CD8-positive, alpha-beta memory T cell (primary cell): ENCODE measurements around the gene ANAPC4. TPM values are rescaled to one million over a fixed set of nuclear protein-coding genes. Genes with fewer than 3 reads are reported as not detected.
A peak's percentile ranks its signal among the peaks of the same experiment; 100 is the strongest.

Experiments used
- CTCF ChIA-PET: fragments of 350-600 bp; sonication (Branson Sonifier 250); formaldehyde crosslinking; loops from one replicate; lab custom pipeline; 2021; ENCODE audit warnings: antibody characterized with exemption; lab: Charles Lee
- POLR2A ChIA-PET: fragments of 350-600 bp; sonication (Branson Sonifier 250); formaldehyde crosslinking; loops from one replicate; lab custom pipeline; 2021; ENCODE audit warnings: antibody characterized with exemption; lab: Charles Lee
- DNase-seq, 5 donors: peaks; one replicate each; pipeline versions ENCODE4 v3.0.0 to v3.0.0-alpha.2; 2020 to 2022; ENCODE audit warnings: mixed read lengths in 1 of 5
- H3K27ac ChIP-seq: one replicate; pipeline ENCODE4 v1.7.0; 2013; ENCODE audit warnings: low read depth, mild to moderate bottlenecking, low read length, moderate library complexity
- H3K27me3 ChIP-seq: 2 replicates; pipeline ENCODE4 v1.7.0; 2013; ENCODE audit warnings: low read length, mild to moderate bottlenecking; ENCODE audit not compliant: insufficient read depth, poor library complexity, severe bottlenecking
- H3K36me3 ChIP-seq: 2 replicates; pipeline ENCODE4 v1.7.0; 2013; ENCODE audit warnings: mild to moderate bottlenecking, low read length, moderate library complexity; ENCODE audit not compliant: insufficient read depth
- H3K4me1 ChIP-seq: 2 replicates; pipeline ENCODE4 v1.7.0; 2013; ENCODE audit warnings: mild to moderate bottlenecking, low read length, moderate library complexity; ENCODE audit not compliant: insufficient read depth
- H3K4me3 ChIP-seq: 2 replicates; pipeline ENCODE4 v1.7.0; 2013; ENCODE audit warnings: mild to moderate bottlenecking, low read length
- H3K9me3 ChIP-seq: 2 replicates; pipeline ENCODE4 v1.7.0; 2013; ENCODE audit warnings: mild to moderate bottlenecking, low read length
- H3K27ac Mint-ChIP-seq, 8 donors: one replicate each; pipeline ENCODE4 v1.8.0; 2020 to 2021; ENCODE audit warnings: mixed read lengths in 8 of 8, mild to moderate bottlenecking in 6 of 8, inconsistent platforms in 3 of 8, moderate library complexity in 3 of 8
- H3K27me3 Mint-ChIP-seq, 2 donors: one replicate each; pipeline ENCODE4 v1.8.0; 2020 to 2021; ENCODE audit warnings: mixed read lengths in 2 of 2, mild to moderate bottlenecking in 1 of 2, moderate library complexity in 1 of 2
- H3K36me3 Mint-ChIP-seq, 3 donors: one replicate each; pipeline ENCODE4 v1.8.0; 2020 to 2021; ENCODE audit warnings: mixed read lengths in 3 of 3, inconsistent platforms in 1 of 3, mild to moderate bottlenecking in 1 of 3
- H3K4me1 Mint-ChIP-seq, 3 donors: one replicate each; pipeline ENCODE4 v1.8.0; 2020 to 2021; ENCODE audit warnings: mixed read lengths in 3 of 3, inconsistent platforms in 1 of 3, mild to moderate bottlenecking in 1 of 3
- H3K4me3 Mint-ChIP-seq, 7 donors: one replicate each; pipeline ENCODE4 v1.8.0; 2020 to 2021; ENCODE audit warnings: mixed read lengths in 7 of 7, mild to moderate bottlenecking in 6 of 7, moderate library complexity in 4 of 7, inconsistent platforms in 2 of 7
- H3K9me3 Mint-ChIP-seq, 5 donors: one replicate each; pipeline ENCODE4 v1.8.0; 2020 to 2022; ENCODE audit warnings: mixed read lengths in 5 of 5, mild to moderate bottlenecking in 3 of 5, moderate library complexity in 2 of 5, inconsistent platforms in 1 of 5
- polyA plus RNA-seq: library from polyadenylated mRNA; unstranded; fragments of 300-500 nt; fragmentation: Illumina TruSeq; gene quantifications from one replicate; pipeline ENCODE4 v1.2.3, GENCODE V29; 2021
- total RNA-seq, 2 experiments: library from RNA; stranded (reverse); gene quantifications; one replicate each; pipeline ENCODE4 v1.2.3, GENCODE V29; 2021

Gene ANAPC4
- total and polyA plus RNA-seq, 3 experiments from 2014 or later: 21.5 to 37.7 (median 35.7) TPM

GRCh38 chr4:25379591-25379990 is 2.5 kb downstream of the ANAPC4 start:
- no peaks in the 10 kb centered on the region for H3K9me3 Mint-ChIP-seq
- H3K4me1 Mint-ChIP-seq: peaks cover 11 to 13% (median 11%) of the 10 kb centered on the region in 3 donors
- H3K27me3 Mint-ChIP-seq: no peaks in the 10 kb centered on the region
- H3K4me3 Mint-ChIP-seq: no peak overlapping the region
- peaks cover 7% of the 10 kb centered on the region for H3K36me3 ChIP-seq
- H3K4me3 ChIP-seq: no peak overlapping the region
- ChIA-PET POLR2A (no interaction called here), CTCF (interaction anchor here (1.2 to 1.8 kb wide), 2 partner anchors 12 to 67 kb away, joined by 6 to 8 read pairs; partner anchors contain the start of gene ZCCHC4)
- H3K9me3 ChIP-seq: no peaks in the 10 kb centered on the region
- H3K27ac ChIP-seq: no peak overlapping the region
- H3K36me3 Mint-ChIP-seq: peaks cover 0 to 38% (median 17%) of the 10 kb centered on the region in 3 donors
- H3K27me3 ChIP-seq: no peaks in the 10 kb centered on the region
- peaks cover 22% of the 10 kb centered on the region for H3K4me1 ChIP-seq
- H3K27ac Mint-ChIP-seq: no peak overlapping the region
- no peak for DNase-seq

DNA sequence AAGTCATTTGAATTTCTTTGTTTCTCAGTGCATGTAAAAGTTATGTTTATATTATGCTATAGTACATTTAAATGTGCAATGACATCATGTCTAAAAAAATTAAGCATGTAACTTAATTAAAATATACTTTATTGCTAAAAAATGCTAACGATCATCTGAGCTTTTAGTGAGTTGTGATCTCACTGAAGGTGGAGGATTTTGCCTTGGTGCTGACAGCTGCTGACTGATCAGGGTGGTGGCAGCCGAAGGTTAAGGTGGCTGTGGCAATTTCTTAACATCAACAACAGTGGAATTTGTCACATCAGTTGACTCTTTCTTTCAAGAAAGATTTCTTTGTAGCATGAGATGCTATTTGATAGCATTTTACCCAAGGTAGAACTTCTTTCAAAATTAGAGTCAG is 6.6 kb downstream of the ANAPC4 start:
- Mint-ChIP-seq H3K4me3 (no peak overlapping the region), H3K27me3 (no peaks in the 10 kb centered on the region), H3K36me3 (peaks cover 0 to 67% (median 24%) of the 10 kb centered on the region in 3 donors), H3K27ac (peak overlapping the region in 1 of 8 donors; percentile 32), H3K9me3 (no peaks in the 10 kb centered on the region), H3K4me1 (peaks cover 4 to 11% (median 7%) of the 10 kb centered on the region in 3 donors)
- H3K4me1 ChIP-seq: peaks cover 9% of the 10 kb centered on the region
- CTCF ChIA-PET: interaction anchor here (1.7 kb wide), 1 partner anchor 71 kb away, joined by 8 read pairs; the partner anchor contains the start of gene ZCCHC4
- no peak for DNase-seq
- H3K27me3 ChIP-seq: no peaks in the 10 kb centered on the region
- H3K27ac ChIP-seq: no peak overlapping the region
- POLR2A ChIA-PET: no interaction called here
- peaks cover 19% of the 10 kb centered on the region for H3K36me3 ChIP-seq
- H3K4me3 ChIP-seq: no peak overlapping the region
- H3K9me3 ChIP-seq: no peaks in the 10 kb centered on the region

DNA sequence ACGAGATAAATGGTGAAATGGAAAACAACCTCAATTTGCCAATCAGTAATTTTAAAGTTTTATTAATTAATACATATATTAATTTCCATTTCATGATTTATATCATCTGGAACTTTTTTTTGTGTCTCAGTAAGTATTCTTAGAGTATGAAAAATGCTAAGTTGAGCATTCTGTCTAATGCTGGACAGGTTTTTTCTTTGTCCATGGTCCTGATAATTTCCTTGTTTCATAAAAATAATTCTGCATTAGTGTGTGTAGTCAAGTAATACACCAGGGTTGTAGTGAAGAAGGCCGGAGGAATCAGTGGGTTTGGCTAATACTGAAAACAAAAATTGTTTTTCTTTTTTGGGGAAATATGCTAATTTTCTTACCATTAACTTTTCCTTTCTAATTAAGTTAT is 9.9 kb downstream of the ANAPC4 start:
- peaks cover 36% of the 10 kb centered on the region for H3K36me3 ChIP-seq
- H3K4me3 Mint-ChIP-seq: no peak overlapping the region

GRCh38 chr4:25397305-25397704 is 20.2 kb downstream of the ANAPC4 start:
- Mint-ChIP-seq H3K27me3 (no peaks in the 10 kb centered on the region), H3K4me1 (peaks cover 0 to 10% (median 4%) of the 10 kb centered on the region in 3 donors), H3K36me3 (peaks cover 27 to 93% (median 50%) of the 10 kb centered on the region in 3 donors), H3K27ac (peak overlapping the region in 3 of 8 donors; percentile 5 to 30 (median 17)), H3K4me3 (no peak overlapping the region), H3K9me3 (peaks cover 0 to 3% (median 0%) of the 10 kb centered on the region in 5 donors)
- no peaks in the 10 kb centered on the region for H3K4me1 ChIP-seq
- H3K36me3 ChIP-seq: peaks cover 34% of the 10 kb centered on the region
- no peaks in the 10 kb centered on the region for H3K9me3 ChIP-seq
- H3K27me3 ChIP-seq: no peaks in the 10 kb centered on the region
- ChIA-PET POLR2A (no interaction called here), CTCF (interaction anchor here (1.1 kb wide), 1 partner anchor 11 kb away, joined by 3 read pairs; no protein-coding TSS in a partner anchor)
- no peak overlapping the region for H3K4me3 ChIP-seq
- no peak for DNase-seq
- H3K27ac ChIP-seq: no peak overlapping the region

More for the DNA sequence above, 9.9 kb downstream of the ANAPC4 start:
- CTCF ChIA-PET: no interaction called here
- no peaks in the 10 kb centered on the region for H3K9me3 Mint-ChIP-seq
- H3K27me3 Mint-ChIP-seq: no peaks in the 10 kb centered on the region
- peaks cover 3 to 6% (median 3%) of the 10 kb centered on the region in 3 donors for H3K4me1 Mint-ChIP-seq
- H3K36me3 Mint-ChIP-seq: peaks cover 0 to 80% (median 31%) of the 10 kb centered on the region in 3 donors
- H3K4me1 ChIP-seq: no peaks in the 10 kb centered on the region
- no peak for DNase-seq
- POLR2A ChIA-PET: no interaction called here
- no peaks in the 10 kb centered on the region for H3K27me3 ChIP-seq
- no peak overlapping the region for H3K4me3 ChIP-seq
- no peak overlapping the region for H3K27ac ChIP-seq
- no peak overlapping the region for H3K27ac Mint-ChIP-seq
- no peaks in the 10 kb centered on the region for H3K9me3 ChIP-seq

DNA sequence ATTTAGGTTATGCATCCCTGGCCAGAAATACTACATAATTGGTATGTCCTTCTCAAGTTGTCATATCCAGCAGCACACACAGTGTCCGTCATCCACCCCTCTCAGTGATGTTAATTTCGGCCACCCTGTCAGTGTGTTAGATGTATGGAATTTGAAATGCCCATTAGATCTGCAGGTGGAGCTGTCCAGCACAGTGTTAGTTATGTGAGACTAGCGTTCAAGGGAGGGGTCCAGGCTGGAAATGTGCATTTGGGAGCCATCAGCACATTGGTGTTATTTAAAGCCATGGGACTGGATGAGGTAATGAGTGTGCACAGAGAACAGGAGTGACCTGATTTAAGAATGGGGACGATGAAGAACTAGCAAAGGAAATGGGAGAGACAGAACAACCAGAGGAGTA is 22.4 kb downstream of the ANAPC4 start:
- H3K27ac Mint-ChIP-seq: peak overlapping the region in 3 of 8 donors; percentile 9 to 85 (median 62)

DNA sequence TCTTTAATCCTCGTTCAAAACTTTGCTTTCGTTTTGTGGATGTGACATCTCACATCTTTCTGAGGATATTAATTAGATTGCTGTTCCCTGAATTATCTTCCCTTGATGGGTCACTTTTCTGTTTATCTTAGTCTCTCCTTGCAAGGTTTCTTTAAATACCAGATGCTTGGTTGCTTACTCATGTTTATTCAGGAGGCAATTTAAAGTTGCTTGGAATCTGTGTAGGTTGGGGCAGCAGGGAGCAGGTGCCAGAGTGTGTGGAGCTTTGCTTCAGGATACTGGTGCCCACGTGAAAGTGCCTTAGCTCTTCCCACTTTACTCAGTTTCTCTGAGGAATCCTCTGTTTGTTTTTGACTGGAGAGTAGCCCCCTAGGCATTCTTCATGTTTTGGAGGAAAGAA is 24.0 kb downstream of the ANAPC4 start:
- no peaks in the 10 kb centered on the region for H3K4me1 ChIP-seq
- no peak overlapping the region for H3K4me3 ChIP-seq
- Mint-ChIP-seq H3K9me3 (peaks cover 0 to 3% (median 0%) of the 10 kb centered on the region in 5 donors), H3K27me3 (no peaks in the 10 kb centered on the region), H3K4me3 (no peak overlapping the region), H3K4me1 (peaks cover 0 to 10% (median 4%) of the 10 kb centered on the region in 3 donors), H3K27ac (peak overlapping the region in 2 of 8 donors; percentile 18 to 83), H3K36me3 (peaks cover 16 to 89% (median 47%) of the 10 kb centered on the region in 3 donors)
- no peaks in the 10 kb centered on the region for H3K9me3 ChIP-seq
- H3K27ac ChIP-seq: no peak overlapping the region
- no peaks in the 10 kb centered on the region for H3K27me3 ChIP-seq
- ChIA-PET CTCF (no interaction called here), POLR2A (no interaction called here)
- no peak for DNase-seq
- peaks cover 34% of the 10 kb centered on the region for H3K36me3 ChIP-seq

More for the DNA sequence above, 22.4 kb downstream of the ANAPC4 start:
- Mint-ChIP-seq H3K36me3 (peaks cover 22 to 91% (median 52%) of the 10 kb centered on the region in 3 donors), H3K4me3 (no peak overlapping the region), H3K4me1 (peaks cover 0 to 10% (median 4%) of the 10 kb centered on the region in 3 donors), H3K27me3 (no peaks in the 10 kb centered on the region), H3K9me3 (peaks cover 0 to 3% (median 0%) of the 10 kb centered on the region in 5 donors)
- Histone ChIP-seq H3K36me3 (peaks cover 33% of the 10 kb centered on the region), H3K4me3 (no peak overlapping the region), H3K27ac (no peak overlapping the region), H3K27me3 (no peaks in the 10 kb centered on the region), H3K4me1 (no peaks in the 10 kb centered on the region), H3K9me3 (no peaks in the 10 kb centered on the region)
- ChIA-PET POLR2A (no interaction called here), CTCF (no interaction called here)
- no peak for DNase-seq

GRCh38 chr4:25402521-25402920 is 25.5 kb downstream of the ANAPC4 start:
- H3K27ac ChIP-seq: no peak overlapping the region
- H3K4me1 ChIP-seq: no peaks in the 10 kb centered on the region
- no peaks in the 10 kb centered on the region for H3K9me3 ChIP-seq
- DNase-seq: no peak
- no peaks in the 10 kb centered on the region for H3K27me3 Mint-ChIP-seq
- H3K27me3 ChIP-seq: no peaks in the 10 kb centered on the region
- ChIA-PET CTCF (interaction anchor here (1.4 kb wide), 1 partner anchor 10 kb away, joined by 3 read pairs; no protein-coding TSS in a partner anchor), POLR2A (no interaction called here)
- no peak overlapping the region for H3K4me3 Mint-ChIP-seq
- no peak overlapping the region for H3K27ac Mint-ChIP-seq
- H3K9me3 Mint-ChIP-seq: no peaks in the 10 kb centered on the region
- peaks cover 2 to 89% (median 35%) of the 10 kb centered on the region in 3 donors for H3K36me3 Mint-ChIP-seq
- peaks cover 0 to 9% (median 4%) of the 10 kb centered on the region in 3 donors for H3K4me1 Mint-ChIP-seq
- no peak overlapping the region for H3K4me3 ChIP-seq
- H3K36me3 ChIP-seq: peaks cover 29% of the 10 kb centered on the region

DNA sequence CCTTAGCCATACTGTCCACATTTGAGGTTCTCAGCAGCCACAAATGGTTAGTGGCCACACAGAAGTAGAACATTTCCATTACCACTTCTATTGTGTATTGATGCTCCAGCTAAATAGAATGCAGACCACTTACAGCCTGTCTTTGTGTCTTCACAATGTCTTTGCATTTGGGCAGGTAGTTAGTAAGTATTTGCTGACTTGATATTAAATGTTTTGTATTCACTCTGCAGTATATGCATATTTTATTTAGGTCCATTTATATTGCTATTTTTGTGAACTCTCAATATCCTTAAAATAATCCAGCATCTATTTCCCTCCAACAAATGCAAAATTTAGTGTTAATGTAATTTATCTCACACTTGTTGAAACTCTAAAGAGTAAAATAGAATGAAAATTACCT is 26.6 kb downstream of the ANAPC4 start:
- H3K9me3 Mint-ChIP-seq: no peaks in the 10 kb centered on the region
- Histone ChIP-seq H3K9me3 (no peaks in the 10 kb centered on the region), H3K27me3 (no peaks in the 10 kb centered on the region), H3K4me3 (no peak overlapping the region), H3K36me3 (peaks cover 29% of the 10 kb centered on the region), H3K27ac (no peak overlapping the region), H3K4me1 (no peaks in the 10 kb centered on the region)
- ChIA-PET POLR2A (no interaction called here), CTCF (interaction anchor here (1.4 kb wide), 1 partner anchor 8 kb away, joined by 3 read pairs; no protein-coding TSS in a partner anchor)
- H3K27ac Mint-ChIP-seq: no peak overlapping the region
- H3K27me3 Mint-ChIP-seq: no peaks in the 10 kb centered on the region
- no peak overlapping the region for H3K4me3 Mint-ChIP-seq
- peaks cover 0 to 88% (median 31%) of the 10 kb centered on the region in 3 donors for H3K36me3 Mint-ChIP-seq
- peaks cover 0 to 5% (median 4%) of the 10 kb centered on the region in 3 donors for H3K4me1 Mint-ChIP-seq
- DNase-seq: no peak
